HG03095 (cell line): ENCODE data around the gene PLEKHB2.
"Not testable (repeated sequence)": the region's sequence is repeated elsewhere in the genome, so short reads cannot be mapped to it uniquely, and the experiment has no call there.

ENCODE experiments used
- ATAC-seq: cut with Tn5 transposase; IDR thresholded peaks from one replicate; pipeline ENCODE4 v1.9.1; 2021; ENCODE audit warnings: moderate library complexity; ENCODE audit not compliant: unreplicated experiment

Gene PLEKHB2

DNA sequence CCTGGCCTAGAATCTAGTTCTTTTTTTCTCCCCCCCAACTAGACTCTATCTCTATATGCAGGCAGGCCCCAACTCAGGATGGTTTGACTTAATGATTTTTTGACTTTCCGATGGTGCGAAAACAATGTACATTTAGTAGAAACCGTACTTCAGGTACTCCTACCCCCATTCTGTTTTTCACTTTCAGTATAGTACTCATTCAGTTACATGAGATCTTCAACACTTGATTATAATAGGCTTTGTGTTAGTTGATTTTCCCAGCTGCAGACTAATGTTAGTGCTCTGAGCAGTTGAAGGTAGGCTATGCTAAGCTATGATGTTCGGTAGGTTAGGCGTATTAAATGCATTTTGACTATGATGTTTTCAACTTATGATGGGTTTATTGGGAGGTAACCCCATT, 37.7 kb downstream of the PLEKHB2 start:
- no peak for ATAC-seq

GRCh38 chr2:131143803-131144202, 38.7 kb downstream of the PLEKHB2 start:
- ATAC-seq, result no peak

- peak; percentile 85 for ATAC-seq
These were observed 39.9 kb downstream of the PLEKHB2 start for GRCh38 chr2:131145040-131145439.

- ATAC-seq, result no peak
These were observed 41.1 kb downstream of the PLEKHB2 start for GRCh38 chr2:131146231-131146630.

- ATAC-seq, result no peak
These were observed 41.6 kb downstream of the PLEKHB2 start for GRCh38 chr2:131146749-131147148.

- ATAC-seq, result no peak
These were observed 43.3 kb downstream of the PLEKHB2 start for GRCh38 chr2:131148426-131148825.

- ATAC-seq, result not testable (repeated sequence)
These were observed 45.0 kb downstream of the PLEKHB2 start for GRCh38 chr2:131150109-131150508.

- no peak for ATAC-seq
These were observed 46.3 kb downstream of the PLEKHB2 start for GRCh38 chr2:131151398-131151797.

GRCh38 chr2:131152074-131152473, 46.9 kb downstream of the PLEKHB2 start:
- no peak for ATAC-seq

GRCh38 chr2:131153529-131153928, 48.4 kb downstream of the PLEKHB2 start:
- no peak for ATAC-seq

DNA sequence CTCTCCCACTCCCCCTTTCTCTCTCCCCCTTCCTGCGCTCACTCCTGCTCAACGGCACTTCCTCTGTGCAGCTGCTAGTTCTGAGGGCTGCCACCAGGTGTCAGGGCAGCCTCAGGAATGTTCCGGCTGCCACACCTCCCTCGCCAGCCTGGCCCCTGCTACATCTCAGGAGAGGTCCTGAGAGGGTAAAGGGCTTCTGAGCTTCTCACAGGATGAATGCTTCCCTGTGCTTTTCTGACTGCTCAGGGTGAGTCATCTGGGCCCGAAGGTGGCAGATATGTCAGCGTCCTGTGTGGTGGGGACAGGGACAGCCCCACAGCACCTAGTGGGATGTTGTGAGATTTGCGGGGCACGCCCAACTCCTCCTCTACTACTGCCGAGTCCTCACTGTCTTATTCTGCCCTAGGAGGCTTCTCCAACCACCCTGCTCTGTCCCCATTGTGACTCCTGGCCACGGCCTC, 49.0 kb downstream of the PLEKHB2 start:
- peak; percentile 86 for ATAC-seq

DNA sequence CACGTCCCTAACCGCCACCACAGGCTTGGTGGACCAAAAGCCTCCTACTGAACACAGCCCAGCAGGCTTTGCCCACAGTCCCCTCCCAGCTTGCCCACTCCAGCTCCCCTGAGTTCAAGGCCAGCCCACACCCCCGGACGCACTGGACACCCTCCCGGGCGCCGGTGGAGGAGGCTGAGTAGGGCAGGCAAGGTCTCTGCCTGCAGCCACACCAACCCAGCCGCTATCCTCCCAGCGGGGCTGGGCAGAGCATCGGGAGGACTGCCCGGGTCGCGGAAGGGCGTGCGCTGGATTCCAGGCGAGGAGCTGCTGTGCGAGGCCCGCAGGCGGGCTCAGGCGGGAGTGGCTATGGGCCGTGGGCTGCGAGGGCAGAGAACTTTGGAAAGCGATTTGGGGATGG, 49.5 kb downstream of the PLEKHB2 start:
- no peak for ATAC-seq

DNA sequence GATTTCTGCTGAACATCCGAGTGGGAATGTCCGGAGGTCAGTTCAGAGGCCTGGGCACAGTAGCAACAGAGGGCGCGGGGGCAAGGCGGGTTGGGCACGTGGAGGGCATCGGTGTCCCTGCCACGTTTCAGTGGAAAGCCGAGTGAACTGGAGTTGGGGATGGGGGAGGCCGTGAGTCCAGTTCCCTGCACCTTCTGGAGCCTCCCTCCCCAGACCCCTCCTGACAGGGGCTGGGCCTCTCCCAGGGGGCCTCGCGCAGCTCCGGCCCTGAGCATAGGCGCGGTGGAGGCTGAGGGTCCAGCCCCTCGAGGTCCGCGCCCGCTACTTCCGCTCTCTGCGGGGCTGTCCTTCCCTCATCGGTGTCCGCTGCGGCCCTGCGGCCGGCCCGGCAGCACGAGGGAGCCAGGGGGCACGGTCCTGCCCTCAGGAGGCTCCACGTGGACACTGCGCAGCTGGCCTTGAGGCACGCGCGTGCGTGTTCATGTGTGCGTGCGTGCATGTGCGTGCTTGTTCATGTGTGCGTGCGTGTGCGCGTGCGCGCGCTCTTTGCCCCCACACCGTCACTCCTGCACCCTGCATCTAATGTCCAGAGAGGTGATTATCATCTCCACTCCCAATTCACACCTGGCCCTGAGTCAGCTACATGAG, 50.2 kb downstream of the PLEKHB2 start:
- no peak for ATAC-seq

DNA sequence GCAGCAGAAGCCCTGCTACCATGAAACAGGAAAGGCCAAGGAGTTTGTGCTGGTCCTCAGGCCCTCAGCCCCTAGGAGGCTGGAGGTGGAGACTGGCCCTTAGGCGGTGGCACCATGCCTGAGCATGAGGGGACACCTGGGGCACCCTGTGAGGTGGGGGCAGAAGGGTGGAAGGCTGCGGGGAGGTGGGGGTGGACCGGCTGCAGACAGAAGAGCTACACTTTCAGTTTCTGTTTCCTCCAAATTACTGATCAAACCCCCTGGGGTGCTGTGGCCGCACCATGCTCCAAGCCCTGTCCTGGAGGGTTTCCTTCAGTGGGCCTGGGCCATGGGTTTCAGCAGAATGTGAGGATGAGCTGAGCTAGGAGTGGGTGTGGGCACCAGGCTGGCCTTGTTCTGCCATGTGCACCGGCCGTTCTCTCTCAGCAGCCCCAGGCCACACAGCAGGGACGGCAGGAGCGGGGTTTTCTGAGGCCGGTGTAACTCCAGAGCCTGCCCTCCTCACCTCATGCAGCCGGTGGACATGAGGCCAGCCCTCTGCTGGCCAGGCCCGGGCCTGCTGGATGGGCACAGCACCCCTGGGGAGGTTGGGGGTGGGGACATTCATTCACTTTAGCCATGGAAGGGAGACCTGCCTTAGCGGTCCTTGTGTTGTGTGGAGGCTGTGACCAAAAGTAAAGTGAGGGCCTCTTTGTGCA, 51.5 kb downstream of the PLEKHB2 start:
- no peak for ATAC-seq

DNA sequence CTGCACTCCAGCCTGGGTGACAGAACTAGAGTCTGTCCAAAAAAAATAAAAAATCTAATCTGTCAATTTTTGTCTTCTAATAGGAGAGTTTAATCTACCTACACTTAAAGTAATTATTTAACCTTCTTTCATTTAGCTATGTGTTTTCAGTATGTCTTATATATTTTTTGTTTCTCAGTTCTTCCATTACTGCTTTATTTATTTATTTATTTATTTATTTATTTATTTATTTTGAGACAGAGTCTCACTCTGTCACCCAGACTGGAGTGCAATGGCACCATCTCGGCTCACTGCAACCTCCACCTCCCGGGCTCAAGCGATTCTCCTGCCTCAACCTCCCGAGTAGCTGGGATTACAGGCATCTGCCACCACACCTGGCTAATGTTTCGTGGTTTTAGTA, 60.4 kb downstream of the PLEKHB2 start:
- not testable (repeated sequence) for ATAC-seq

GRCh38 chr2:131168538-131168937, 63.4 kb downstream of the PLEKHB2 start:
- no peak for ATAC-seq

- ATAC-seq, result not testable (repeated sequence)
These were observed 72.9 kb downstream of the PLEKHB2 start for GRCh38 chr2:131178050-131178449.

- not testable (repeated sequence) for ATAC-seq
These were observed 73.7 kb downstream of the PLEKHB2 start for GRCh38 chr2:131178721-131179418.

DNA sequence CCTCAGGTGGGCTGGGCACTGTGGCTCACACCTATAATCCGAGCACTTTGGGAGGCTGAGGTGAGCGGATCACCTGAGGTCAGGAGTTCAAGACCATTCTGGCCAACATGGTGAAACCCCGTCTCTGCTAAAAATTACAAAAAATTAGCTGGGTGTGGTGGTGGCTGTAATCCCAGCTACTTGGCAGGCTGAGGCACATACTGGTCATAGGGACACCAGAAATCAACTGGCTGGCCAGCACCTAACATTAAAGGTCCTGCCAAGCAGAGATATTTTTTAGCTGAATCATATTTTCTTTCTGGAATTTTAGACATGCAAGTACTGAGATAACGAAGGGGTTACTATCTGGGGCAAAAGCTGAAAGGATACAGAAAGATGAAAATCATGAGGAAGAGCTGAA, 76.3 kb downstream of the PLEKHB2 start:
- ATAC-seq, result not testable (repeated sequence)

DNA sequence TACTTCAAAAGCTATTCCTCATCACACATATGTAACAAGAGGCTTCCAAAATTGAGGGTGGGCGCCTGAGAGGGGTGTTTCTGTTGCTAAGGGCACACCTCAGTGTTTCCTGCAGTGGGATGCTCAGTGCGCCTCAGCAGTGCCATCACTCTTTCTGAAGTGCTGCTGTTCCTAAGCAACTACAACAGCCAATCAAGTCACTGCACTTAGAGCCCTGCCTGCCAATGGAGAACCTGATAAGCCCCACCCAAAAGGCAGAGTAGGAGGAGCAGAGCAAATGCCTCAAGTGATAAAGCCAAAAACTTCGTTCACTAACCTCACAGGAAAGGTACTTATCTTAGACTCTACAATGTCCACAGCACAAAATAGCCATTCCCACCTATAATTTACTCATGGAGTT, 88.3 kb downstream of the PLEKHB2 start:
- ATAC-seq, result not testable (repeated sequence)

DNA sequence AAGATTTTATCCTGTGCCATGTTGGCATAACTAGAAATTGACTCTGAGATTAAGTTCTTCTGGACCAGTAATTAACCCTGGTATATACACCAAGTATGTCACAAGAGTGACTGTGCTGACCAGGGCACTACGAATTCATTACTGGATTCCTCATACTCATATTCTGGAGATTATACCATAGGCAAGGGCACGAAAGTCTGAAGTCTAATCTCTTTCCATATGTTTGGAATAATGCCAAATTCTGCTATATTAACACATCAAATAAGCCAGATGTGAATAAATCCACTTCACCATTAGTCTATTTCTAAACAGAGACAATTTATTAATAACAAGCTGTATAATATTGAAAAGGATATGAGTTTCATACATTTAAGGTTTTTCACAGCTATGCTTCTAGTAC, 91.0 kb downstream of the PLEKHB2 start:
- ATAC-seq, result not testable (repeated sequence)
